Tibial nerve (tissue), 3 donors: ENCODE measurements around the gene PPP1R1A.

Experiments
- EP300 ChIP-seq, 2 donors: sonication (generic); formaldehyde crosslinking; IDR thresholded peaks; one replicate each; pipeline ENCODE4 v1.6.1; 2017; ENCODE audit warnings: antibody characterized with exemption in 2 of 2, mild to moderate bottlenecking in 1 of 2
- POLR2A ChIP-seq, 2 donors: fragments of 450-650 bp; IDR thresholded peaks; one replicate each; pipeline ENCODE4 v1.6.1; 2017; ENCODE audit warnings: antibody characterized with exemption in 2 of 2, mild to moderate bottlenecking in 2 of 2, moderate library complexity in 2 of 2

GRCh38 chr12:54584128-54584527 is 4.3 kb downstream of the PPP1R1A start:
- TF ChIP-seq EP300 (IDR thresholded peaks at IDR 0.05) (no peak), POLR2A (IDR thresholded peaks at IDR 0.05) (no peak)
